ENCODE measurements around the gene SLC2A4.

The SLC2A4 gene

GRCh38 chr17:7248796-7249195, 32.7 kb upstream of the SLC2A4 start:
- in situ Hi-C loops (cut with MboI; ENCODE audit: low sequenced_read_pairs, unreplicated experiment), result no loop called here
- DNase-seq (ENCODE audit: low spot score), result no peak
- TF ChIP-seq CTCF (IDR thresholded peaks at IDR 0.05; ENCODE audit: borderline replicate concordance, control extremely low read depth, extremely low read depth, insufficient read depth, missing control alignments), result no peak

DNA sequence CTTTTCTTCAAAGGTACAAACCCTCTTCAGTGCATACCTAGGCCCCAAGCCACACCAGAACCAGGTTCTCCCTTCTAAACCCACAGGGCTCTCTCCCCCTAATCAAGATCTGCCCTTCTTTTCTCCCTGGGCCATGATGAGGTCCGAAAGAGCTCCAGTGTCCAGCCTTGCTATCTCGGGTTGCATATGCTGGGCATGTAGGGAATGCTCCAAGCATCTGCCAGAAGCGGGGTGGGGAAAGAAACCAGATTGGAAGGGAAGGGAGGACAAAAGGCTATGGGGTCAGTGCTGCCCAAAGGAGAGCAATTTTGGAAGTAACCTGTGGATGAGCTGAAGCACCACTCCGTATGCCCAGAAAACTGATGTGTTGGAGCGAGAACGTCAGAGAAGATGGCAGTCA, 32.3 kb upstream of the SLC2A4 start:
- in situ Hi-C loops (cut with MboI; ENCODE audit: low sequenced_read_pairs, unreplicated experiment), result no loop called here
- no peak for TF ChIP-seq CTCF (IDR thresholded peaks at IDR 0.05; ENCODE audit: borderline replicate concordance, control extremely low read depth, extremely low read depth, insufficient read depth, missing control alignments)
- no peak for DNase-seq (ENCODE audit: low spot score)

GRCh38 chr17:7249830-7250229, 31.7 kb upstream of the SLC2A4 start:
- no peak for DNase-seq (ENCODE audit: low spot score)
- in situ Hi-C loops (cut with MboI; ENCODE audit: low sequenced_read_pairs, unreplicated experiment), result no loop called here
- TF ChIP-seq CTCF (IDR thresholded peaks at IDR 0.05; ENCODE audit: borderline replicate concordance, control extremely low read depth, extremely low read depth, insufficient read depth, missing control alignments), result no peak

GRCh38 chr17:7250695-7251627, 30.6 kb upstream of the SLC2A4 start:
- TF ChIP-seq CTCF (IDR thresholded peaks at IDR 0.05; ENCODE audit: borderline replicate concordance, control extremely low read depth, extremely low read depth, insufficient read depth, missing control alignments), result no peak
- in situ Hi-C loops (cut with MboI; ENCODE audit: low sequenced_read_pairs, unreplicated experiment), result no loop called here
- no peak for DNase-seq (ENCODE audit: low spot score)

GRCh38 chr17:7251661-7252175, 29.8 kb upstream of the SLC2A4 start, which contains the start of gene CTDNEP1:
Gene CTDNEP1 (minus strand): TSS chr17:7251734. CDS start chr17:7251296, 438 bp downstream.
- no peak for TF ChIP-seq CTCF (IDR thresholded peaks at IDR 0.05; ENCODE audit: borderline replicate concordance, control extremely low read depth, extremely low read depth, insufficient read depth, missing control alignments)
- in situ Hi-C loops (cut with MboI; ENCODE audit: low sequenced_read_pairs, unreplicated experiment), result no loop called here
- peak; percentile 80 for DNase-seq (ENCODE audit: low spot score)

- in situ Hi-C loops (cut with MboI; ENCODE audit: low sequenced_read_pairs, unreplicated experiment), result no loop called here
- TF ChIP-seq CTCF (IDR thresholded peaks at IDR 0.05; ENCODE audit: borderline replicate concordance, control extremely low read depth, extremely low read depth, insufficient read depth, missing control alignments), result peak; percentile 54
- DNase-seq (ENCODE audit: low spot score), result peak; percentile 97
Measured at GRCh38 chr17:7252176-7253043, 29.1 kb upstream of the SLC2A4 start, which contains the start of gene ELP5. Gene ELP5 (plus strand): TSS chr17:7252215. CDS start chr17:7252551, 336 bp downstream.

Measured in GM13976 (cell line).